ENCODE measurements around the gene AMZ2.
"Not testable (repeated sequence)": the region's sequence is repeated elsewhere in the genome, so short reads cannot be mapped to it uniquely, and the experiment has no call there.

DNA sequence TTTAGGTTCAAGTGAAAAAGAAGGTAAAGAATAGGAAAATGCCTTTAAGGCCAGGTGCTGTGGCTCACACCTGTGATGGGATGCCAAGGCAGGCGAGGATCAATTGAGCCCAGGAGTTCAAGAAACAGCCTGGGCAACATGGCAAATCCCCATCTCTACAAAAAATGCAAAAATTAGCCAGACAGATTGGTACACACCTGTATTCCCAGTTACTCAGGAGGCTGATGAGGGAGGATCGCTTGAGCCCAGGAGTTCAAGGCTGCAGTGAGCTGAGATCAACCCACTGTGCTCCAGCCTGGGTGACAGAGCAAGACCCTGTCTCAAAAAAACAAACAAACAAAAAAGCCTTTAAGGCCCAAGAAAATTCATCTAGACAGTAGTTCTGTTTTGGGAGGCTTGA, 45.5 kb upstream of the AMZ2 start:
- TF ChIP-seq, protein P1, sequence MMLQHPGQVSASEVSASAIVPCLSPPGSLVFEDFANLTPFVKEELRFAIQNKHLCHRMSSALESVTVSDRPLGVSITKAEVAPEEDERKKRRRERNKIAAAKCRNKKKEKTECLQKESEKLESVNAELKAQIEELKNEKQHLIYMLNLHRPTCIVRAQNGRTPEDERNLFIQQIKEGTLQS (CRISPR knock-in tag; conservative IDR thresholded peaks at IDR 0.05), result not testable (repeated sequence)
- TF ChIP-seq, protein P2, sequence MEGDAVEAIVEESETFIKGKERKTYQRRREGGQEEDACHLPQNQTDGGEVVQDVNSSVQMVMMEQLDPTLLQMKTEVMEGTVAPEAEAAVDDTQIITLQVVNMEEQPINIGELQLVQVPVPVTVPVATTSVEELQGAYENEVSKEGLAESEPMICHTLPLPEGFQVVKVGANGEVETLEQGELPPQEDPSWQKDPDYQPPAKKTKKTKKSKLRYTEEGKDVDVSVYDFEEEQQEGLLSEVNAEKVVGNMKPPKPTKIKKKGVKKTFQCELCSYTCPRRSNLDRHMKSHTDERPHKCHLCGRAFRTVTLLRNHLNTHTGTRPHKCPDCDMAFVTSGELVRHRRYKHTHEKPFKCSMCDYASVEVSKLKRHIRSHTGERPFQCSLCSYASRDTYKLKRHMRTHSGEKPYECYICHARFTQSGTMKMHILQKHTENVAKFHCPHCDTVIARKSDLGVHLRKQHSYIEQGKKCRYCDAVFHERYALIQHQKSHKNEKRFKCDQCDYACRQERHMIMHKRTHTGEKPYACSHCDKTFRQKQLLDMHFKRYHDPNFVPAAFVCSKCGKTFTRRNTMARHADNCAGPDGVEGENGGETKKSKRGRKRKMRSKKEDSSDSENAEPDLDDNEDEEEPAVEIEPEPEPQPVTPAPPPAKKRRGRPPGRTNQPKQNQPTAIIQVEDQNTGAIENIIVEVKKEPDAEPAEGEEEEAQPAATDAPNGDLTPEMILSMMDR (IDR thresholded peaks at IDR 0.05), result not testable (repeated sequence)
- not testable (repeated sequence) for TF ChIP-seq ELF4 (CRISPR knock-in tag; IDR thresholded peaks at IDR 0.05; ENCODE audit: low read depth); ATF2 (CRISPR knock-in tag; IDR thresholded peaks at IDR 0.05; ENCODE audit: borderline replicate concordance, low read depth)

Data from WTC11 (cell line).